Fibroblast of mammary gland (primary cell): ENCODE measurements around the gene PCDHA10.

Experiments used
- DNase-seq: peaks from one replicate; pipeline ENCODE4 v3.0.0-alpha.2; 2010; ENCODE audit warnings: low read depth
- H3K4me3 ChIP-seq: 2 replicates; pipeline ENCODE4 v1.5.1; 2011; ENCODE audit warnings: low read depth, mild to moderate bottlenecking, low read length, moderate library complexity; ENCODE audit not compliant: control insufficient read depth
- CTCF ChIP-seq: conservative IDR thresholded peaks from 2 replicates; pipeline ENCODE4 v1.5.1; 2011; ENCODE audit warnings: low read depth, low read length, inconsistent platforms; ENCODE audit not compliant: control insufficient read depth, insufficient read depth

The PCDHA10 gene

GRCh38 chr5:140883927-140884697, 28.4 kb downstream of the PCDHA10 start:
- DNase-seq: no peak
- no peak overlapping the region for H3K4me3 ChIP-seq
- TF ChIP-seq CTCF: no peak

- DNase-seq: no peak
- TF ChIP-seq CTCF: no peak
- no peak overlapping the region for H3K4me3 ChIP-seq
Measured at GRCh38 chr5:140916325-140916724, 60.6 kb downstream of the PCDHA10 start.
